NCI-H2227 (cell line): ENCODE data around the gene AP2A1.

Source experiments
- DNase-seq: peaks from one replicate; lab custom pipeline; 2025; ENCODE audit not compliant: unreplicated experiment; lab: John Stamatoyannopoulos, UW

The AP2A1 gene

DNA sequence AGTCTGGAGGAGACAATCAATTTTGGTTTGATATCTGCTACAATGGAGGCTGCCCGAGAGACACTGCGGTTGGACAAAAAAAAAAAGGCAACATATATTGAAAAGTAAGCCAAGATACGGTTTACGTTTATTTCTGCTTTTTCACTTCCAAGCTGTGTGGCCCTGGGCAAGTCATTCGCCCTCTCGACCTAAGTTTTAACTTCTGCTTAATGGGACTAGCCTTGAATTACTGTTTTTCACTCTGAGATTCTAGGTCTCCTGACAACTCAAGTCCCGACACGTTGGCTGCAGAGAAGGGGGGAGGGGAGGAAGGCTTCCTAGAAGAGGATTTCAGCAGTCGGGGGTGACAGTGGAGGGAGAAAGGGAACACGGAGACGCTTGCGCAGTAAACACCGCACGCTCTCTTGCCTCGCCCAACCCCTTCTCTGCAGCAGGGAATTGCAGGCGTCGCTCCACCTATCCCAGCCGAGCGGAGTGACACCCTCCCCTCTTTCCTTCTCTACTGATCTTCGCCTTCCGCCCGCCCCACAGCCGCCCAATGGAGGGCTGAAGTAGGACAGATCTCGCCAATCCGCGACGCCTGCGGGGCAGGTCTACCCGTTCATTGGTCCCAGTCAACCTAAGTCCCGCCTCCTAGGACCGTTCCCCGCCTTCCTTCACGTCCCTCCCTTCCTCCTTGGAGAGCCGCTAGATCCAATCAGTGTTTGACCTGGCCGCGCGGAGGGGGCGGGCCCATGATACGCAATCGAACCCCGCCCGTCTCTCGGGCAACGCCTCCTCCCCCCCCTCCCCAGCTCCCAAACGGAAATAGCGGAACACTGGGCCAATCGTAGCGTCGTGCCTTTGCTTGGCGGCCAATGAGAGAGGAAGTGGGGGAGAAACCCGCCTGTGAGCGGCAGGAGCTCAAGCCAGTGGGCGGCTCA, 533 bp upstream of the AP2A1 start:
- peak; percentile 98 for DNase-seq

DNA sequence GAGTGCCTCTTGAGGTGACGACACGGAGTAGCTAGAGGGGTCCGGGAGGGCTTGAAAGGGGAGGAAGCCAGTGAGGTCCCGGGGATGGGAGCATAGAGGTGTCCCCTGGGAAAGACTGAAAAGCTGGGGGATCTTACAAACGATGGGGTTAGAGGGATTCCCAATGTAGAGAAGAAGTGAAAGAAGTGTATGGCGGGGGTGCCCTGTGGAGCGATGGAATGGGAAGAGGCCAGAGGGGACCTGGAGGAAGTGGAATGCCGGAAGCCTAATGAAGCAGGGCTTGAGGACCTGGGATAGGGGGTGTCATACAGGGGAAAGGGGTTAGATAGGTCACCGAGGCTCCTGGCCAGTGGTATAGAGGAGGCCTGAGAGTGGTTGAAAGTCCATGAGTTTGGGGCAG, 580 bp downstream of the AP2A1 start:
- no peak for DNase-seq

DNA sequence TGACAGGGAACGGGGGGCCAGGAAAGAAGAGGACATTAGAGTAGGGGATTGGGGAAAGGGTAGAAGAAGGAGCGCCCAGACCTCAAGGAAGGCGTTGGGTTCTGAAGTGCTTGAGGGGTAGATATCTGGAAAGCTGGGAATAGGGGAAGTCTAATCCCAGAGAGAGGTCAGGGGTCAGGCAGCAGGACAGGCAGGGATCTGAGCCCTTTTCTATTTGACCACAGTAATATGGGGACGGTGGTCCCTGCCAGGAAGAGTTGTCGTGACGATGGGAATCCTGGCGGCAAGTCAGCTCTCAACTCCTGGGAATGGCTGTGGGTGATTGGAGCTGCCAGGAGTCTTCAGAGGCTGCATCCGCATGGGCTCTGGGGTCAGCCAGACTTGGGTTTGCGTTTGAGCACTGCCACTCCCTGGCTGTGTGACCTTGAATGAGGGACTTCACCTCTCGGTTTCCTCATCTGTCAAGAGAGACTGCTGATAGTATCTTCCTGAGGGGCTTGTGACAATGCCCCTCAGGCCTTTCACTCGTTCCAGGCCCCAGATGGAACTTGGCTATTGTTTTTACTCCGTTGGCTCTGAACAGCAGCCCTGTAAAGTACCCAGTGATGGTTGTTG, 1.3 kb downstream of the AP2A1 start:
- no peak for DNase-seq

DNA sequence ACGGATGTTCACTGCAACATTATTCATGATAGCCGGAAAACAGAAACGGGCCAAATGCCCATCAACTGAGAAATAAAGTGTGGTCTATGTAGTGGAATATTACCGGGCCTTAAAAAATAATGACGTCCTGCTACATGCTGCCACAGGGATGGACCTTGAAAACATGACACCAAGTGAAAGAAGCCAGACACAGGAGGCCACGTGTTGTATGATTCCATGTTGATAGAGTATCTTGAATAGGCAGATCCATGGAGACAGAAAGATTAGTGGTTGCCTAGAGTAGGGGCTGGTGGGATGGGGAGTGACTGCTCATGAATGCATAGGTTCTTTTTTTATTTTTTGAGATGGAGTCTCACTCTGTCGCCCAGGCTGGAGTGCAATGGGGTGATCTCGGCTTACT, 3.7 kb downstream of the AP2A1 start:
- DNase-seq, result no peak

DNA sequence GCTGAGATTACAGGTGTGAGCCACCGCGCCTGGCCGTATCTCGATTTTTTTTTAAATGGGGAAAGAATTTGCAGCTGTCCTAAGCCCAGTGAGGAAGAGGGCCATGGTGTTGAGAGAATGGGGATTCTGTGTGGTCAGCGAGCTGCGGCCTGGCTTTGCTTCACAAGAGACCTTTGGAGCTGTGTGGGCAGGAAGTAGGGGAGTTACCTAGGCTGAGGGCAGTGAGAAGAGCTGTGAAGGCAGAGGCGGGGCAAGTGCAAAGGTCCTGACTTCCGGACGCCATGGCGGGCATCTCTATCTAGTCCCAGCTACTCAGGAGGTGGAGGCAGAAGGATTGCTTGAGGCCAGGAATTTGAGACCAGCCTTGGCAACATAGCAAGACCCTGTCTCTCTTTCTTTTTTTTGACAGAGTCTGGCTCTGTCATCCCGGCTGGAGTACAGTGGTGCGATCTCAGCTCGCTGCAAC, 4.9 kb downstream of the AP2A1 start:
- DNase-seq, result no peak

DNA sequence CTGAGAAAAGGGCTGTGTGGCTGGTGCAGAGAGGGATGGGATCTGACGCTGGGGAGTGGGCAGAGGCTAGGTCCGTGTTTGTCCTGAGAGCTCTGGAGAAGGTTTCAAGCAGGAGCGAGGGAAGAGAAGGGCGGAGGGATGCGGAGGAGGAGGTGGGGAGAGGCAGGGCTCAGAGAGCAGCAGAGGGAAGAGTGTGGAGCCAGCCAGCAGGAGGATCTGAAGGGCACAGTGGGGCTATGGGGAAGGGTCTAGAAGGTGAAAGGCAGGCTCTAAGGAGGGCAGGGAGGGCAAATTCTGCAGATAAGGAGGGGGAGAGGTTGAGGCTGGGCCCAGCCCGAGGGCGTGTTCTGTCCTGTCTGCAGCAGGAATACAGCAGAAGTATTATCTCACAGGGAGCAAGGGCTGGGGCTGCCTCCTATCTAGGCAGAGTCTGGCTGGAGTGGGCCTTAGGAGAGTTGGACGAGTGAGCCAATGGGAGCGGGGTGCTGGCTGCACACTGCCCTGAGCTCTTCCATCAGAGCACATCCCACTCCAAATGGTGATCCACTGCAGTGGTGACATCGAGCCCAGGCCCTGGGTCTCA, 6.1 kb downstream of the AP2A1 start:
- DNase-seq, result no peak

DNA sequence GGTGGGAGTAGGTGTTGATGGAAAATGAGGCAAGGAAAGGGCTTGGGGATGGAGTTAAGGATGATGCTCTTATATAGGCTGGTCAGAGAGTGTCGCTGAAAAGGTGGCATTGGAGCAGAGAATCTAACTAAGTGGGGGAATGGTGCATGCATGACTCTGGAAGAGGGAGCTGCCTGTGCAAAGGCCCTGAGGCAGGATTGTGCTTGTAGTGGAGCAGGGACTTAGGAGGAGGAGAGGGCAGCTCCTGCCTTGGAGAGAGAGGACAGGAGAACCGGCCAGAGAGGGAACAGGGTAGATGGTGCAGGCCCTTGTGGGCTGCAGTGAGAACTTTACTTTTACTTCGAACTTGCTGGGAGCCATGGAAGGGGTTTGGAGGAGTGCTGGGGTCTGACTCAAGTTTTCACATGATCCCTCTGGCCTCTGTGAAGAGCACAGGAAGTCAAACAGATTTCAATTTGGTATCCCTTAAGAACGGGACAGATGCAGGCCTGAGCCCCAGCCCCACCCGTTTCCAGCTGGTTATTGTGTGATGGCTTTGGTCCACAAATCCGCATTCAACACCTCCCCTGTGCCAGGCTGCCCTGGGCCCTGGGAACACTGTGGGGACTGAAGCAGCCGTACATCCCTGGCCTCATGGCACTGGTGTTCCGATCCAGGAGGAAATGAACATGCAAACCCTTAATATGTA, 7.0 kb downstream of the AP2A1 start:
- no peak for DNase-seq

DNA sequence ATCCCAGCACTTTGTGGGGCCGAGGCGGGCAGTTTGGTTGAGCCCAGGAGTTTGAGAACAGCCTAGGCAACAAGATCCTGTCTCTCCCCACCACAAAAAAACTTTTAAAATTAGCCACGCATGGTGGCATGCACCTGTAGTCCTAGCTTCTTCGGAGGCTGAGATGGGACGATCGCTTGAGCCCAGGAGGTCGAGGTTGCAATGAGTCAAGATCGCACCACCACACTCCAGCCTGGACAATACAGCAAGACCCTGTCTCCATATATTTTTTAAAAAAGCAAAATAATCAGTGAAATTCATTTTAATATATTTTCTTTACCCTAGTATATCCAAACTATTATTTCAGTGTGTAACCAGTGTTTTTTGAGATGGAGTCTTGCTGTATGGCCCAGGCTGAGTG, 8.2 kb downstream of the AP2A1 start:
- DNase-seq, result no peak

DNA sequence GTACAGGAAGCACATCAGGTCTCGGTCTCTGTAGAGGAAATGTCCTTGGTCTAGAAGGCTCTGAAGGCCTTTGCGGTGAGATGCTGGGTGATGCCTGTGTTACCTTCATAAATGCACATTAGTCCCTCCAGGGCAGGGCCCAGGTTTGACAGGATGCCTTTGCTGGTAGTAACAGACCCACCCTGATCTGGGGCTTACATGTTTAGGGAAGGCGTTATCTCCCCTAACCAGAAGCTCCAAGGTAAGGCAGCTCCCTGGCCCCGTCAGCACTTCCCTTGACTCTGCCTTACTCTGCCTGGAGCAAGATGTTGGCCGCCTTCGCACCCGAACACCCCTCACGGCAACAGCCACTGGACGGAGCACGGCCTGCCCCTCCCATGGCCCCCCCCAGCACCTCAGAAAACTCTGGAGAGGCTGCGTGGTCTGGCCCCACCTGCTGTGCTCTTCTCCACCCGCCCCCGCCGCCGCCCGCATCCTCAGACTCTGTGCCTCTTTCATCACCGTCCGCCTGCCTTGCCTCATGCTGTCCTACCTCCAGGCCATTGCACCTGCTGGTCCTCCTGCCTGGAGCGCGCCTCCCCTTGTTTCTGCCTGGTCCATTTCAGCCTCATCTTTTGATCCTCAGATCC, 9.1 kb downstream of the AP2A1 start:
- no peak for DNase-seq

DNA sequence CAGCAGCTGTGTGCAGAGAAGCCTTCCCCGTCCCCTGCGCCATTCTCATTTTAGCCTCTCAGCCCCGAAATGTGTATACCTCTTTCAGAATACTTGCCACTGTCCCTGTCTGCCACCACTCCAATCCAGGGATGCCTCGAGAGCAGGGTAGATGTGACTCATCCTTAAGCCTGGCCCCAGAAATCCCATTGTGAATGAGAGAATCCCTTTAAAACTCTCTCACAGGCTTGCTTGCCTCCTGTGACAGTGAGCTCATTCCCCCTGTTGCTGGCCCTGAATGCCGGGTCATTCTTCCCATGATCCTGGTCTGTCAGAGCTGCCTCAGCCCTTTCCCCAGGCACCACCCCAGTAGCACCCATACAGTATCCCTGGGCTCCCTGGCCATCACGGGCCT, 9.6 kb downstream of the AP2A1 start:
- DNase-seq, result no peak

DNA sequence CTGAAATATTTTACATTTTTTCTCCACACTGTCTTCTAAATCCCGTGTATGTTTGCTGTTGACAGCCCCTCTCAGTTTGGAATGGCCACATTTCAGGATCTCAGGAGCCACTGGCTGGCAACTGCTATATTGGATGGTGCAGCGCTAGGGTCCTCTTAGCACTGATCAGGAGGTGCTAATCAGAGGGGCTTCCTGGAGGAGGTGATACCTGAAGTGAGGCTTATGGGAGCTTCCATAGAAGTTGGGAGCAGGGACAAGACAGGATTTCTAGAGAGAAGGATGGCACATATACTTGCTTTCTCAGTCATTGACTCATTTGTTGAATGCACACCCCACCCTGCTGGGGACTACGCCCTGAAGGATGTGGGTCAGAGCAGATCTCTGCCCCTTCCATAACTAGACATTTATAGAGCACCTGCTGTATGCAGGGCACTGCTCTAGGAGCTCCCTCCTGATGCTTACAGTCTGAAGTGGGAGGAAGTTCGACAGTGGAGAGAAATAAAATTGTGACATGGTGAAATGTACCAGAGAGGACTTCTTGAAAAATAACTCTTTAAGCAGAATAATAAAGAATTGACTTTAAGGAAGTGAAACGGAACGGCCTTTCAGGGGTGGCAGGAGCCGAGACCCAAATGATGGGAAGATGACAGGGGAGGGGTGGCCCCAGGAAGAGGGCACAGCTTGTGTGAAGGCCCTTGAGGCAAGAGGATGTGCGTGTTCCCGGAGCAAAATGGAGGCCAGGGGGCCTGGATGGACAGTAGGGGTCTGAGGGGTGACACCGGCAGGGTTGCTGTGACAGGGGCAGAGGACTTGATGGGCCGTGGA, 13.1 kb downstream of the AP2A1 start:
- no peak for DNase-seq

DNA sequence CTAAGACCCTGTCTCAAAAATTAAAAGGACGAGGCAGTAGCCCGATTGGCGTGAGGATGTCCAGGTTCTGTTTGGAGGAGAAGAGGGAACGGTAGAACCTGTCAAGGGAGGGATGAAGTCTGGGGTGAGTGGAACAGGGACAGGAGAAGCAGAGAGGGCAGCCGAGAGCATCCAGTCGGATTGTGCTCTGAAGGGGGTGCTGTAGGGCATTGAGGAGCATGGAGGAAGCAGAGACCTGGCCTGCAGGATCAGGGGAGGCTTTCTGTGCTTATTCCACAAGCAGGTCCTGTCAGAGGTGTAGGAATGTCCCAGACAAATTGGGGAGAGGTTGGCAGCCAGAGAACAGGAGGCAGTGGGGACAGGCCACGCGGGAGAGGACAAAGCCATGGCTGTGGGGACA, 14.1 kb downstream of the AP2A1 start:
- no peak for DNase-seq

DNA sequence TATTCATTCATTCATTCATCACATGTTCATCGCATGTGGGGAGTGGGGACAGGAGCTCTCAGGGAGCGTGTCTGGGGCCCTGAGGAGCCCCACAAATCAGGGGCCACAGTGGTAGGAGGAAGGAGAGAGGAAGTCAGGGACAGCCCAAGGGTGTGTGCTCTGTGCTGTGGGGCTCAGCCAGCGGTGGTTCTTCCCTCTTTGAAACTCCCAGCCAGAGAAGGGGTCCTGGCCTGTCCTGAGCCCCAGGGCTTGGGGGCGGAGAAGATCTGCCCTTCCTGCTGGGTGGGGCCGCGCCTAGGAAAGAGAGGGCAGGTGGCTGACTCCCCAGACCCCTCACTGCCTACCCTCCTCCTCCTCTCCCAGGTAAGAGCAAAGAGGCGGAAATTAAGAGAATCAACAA, 14.6 kb downstream of the AP2A1 start:
- DNase-seq, result no peak

DNA sequence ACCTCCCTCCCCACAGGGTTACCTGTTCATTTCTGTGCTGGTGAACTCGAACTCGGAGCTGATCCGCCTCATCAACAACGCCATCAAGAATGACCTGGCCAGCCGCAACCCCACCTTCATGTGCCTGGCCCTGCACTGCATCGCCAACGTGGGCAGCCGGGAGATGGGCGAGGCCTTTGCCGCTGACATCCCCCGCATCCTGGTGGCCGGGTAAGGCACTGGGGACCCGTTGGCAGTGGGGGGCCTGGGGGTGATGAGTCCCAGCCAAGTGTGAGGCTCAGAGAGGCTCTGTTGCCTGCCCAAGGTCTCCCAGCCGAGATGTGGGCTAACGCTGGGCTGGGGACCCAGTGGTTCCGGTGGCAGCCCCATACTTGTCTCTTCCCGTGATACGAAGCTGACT, 15.7 kb downstream of the AP2A1 start:
- DNase-seq, result no peak

DNA sequence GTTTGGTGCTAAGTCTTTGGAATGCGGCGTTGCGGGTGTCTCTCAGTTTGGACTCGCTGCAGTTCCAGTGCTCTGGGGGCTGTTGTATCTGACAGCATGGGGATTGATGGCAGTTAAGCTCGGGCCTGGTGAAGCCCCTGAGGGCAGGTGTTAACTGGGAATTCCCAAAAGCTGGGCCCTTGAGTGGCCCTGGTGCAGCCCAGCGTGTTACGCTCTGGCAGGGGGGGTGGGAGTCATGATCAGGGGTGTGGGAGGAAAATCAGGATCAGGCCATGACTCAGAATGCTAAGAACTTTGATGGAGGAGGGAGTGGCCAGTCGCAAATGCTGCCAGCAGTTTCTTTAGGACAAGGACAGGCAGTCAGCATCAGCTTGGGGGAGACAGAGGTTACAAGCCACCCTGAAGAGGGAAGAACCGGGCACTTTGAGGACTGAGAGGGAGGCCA, 19.6 kb downstream of the AP2A1 start:
- DNase-seq, result no peak

DNA sequence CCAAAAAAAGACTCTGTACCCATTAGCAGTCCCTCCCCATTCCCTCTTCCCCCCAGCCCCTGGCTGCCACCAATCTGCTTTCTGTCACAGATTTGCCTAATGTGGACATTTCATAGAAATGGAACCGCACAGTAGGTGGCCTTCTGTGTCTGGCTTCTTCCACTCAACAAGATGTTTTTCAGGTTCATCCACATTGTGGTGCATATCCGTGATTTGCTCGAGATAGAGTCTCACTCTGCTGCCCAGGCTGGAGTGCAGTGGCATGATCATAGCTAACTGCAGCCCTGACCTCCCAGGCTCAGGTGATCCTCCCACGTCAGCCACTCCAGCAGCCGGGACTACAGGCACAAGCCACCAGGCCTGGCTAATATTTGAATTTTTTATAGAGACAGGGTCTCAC, 20.9 kb downstream of the AP2A1 start:
- no peak for DNase-seq

DNA sequence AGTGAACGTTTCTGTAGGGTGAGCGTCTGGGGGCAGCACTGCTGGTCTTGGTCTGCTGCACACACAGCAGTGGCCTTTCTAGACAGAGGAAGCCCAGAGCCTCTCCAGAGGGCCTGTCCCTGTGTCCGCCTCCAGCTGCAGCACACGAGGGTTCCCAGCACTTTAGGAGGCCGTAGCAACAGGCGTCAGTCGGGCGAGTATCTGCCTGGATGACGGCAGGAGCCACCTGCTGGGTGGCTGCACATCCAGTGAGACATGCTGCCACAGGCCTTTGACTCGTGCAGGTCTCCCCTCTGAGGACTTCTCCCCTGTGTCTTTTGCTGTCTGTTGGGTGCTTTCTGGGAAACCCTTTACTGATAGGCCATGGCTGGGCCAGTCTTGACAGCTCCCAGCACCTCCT, 22.1 kb downstream of the AP2A1 start:
- DNase-seq, result no peak

DNA sequence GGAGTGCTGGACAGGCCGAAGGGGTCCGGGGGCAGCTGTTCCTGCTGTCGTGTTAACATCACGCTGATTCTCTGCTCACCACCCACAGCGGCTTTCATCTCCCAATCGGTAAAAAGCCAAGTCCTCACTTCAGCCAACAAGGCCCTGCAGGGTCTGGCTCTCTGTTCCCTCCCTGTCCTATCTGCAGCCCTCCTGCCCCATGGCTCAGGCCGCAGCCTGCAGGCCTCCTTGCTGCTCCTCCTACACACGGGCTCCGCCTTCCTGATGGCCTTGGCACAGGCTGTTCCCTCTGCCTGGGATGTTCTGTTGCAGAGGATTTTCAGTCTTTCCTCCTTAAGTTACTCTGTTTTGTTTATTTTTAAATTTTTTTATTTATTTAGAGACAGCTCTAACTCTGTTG, 24.1 kb downstream of the AP2A1 start:
- DNase-seq, result no peak

DNA sequence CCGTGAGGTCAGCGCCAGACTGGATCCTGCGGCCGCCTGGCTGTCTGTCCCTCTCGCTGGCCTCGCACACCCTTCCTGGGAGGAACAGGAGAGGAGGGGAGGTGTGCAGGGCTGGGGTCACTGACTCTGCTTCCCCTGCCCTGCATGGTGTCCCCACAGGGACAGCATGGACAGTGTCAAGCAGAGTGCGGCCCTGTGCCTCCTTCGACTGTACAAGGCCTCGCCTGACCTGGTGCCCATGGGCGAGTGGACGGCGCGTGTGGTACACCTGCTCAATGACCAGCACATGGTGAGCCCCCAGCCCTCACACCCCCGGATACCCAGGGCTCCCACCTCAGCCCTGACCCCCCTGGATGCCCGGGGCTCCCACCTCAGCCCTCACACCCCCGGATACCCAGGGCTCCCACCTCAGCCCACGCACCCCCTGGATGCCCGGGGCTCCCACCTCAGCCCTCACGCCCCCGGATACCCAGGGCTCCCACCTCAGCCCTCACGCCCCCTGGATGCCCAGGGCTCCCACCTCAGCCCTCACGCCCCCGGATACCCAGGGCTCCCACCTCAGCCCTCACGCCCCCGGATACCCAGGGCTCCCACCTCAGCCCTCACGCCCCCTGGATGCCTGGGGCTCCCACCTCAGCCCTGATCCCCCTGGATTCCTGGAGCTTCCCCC, 25.1 kb downstream of the AP2A1 start:
- DNase-seq, result no peak
